Keratinocyte (primary cell): ENCODE measurements around the gene LGR6. TPM values are rescaled to one million over a fixed set of nuclear protein-coding genes. Genes with fewer than 3 reads are reported as not detected.

Source experiments
- DNase-seq: peaks from one replicate; pipeline ENCODE4 v3.0.0-alpha.2; 2011; ENCODE audit warnings: low read depth, missing footprints, low spot score
- FAIRE-seq: peaks from 2 replicates; lab custom pipeline; 2011; peaks lifted over from hg19 to GRCh38; lab: Jason Lieb, UNC
- H2AFZ ChIP-seq: 2 replicates; pipeline ENCODE4 v1.6.0; 2012; ENCODE audit warnings: low read length, control low read depth, inconsistent platforms; ENCODE audit not compliant: control insufficient read depth
- H3K27ac ChIP-seq: 2 replicates; pipeline ENCODE4 v1.5.1; 2011; ENCODE audit warnings: low read length; ENCODE audit not compliant: control insufficient read depth, insufficient read depth
- H3K27me3 ChIP-seq: 3 replicates; pipeline ENCODE4 v1.6.0; 2011; ENCODE audit warnings: low read length; ENCODE audit not compliant: control insufficient read depth, insufficient read depth; ENCODE audit errors: extremely low read depth
- H3K36me3 ChIP-seq, 2 experiments: 2 replicates in 1 of 2; 3 replicates in 1 of 2; pipeline ENCODE4 v1.5.1; 2011; ENCODE audit warnings: low read length in 2 of 2, mild to moderate bottlenecking in 1 of 2; ENCODE audit not compliant: control insufficient read depth in 2 of 2, insufficient read depth in 2 of 2; ENCODE audit errors: extremely low read depth in 1 of 2
- H3K4me1 ChIP-seq: 3 replicates; pipeline ENCODE4 v1.5.1; 2011; ENCODE audit warnings: low read length; ENCODE audit not compliant: control insufficient read depth, insufficient read depth; ENCODE audit errors: extremely low read depth
- H3K4me2 ChIP-seq: 3 replicates; pipeline ENCODE4 v1.6.0; 2011; ENCODE audit warnings: low read depth, low read length; ENCODE audit not compliant: control insufficient read depth, insufficient read depth; ENCODE audit errors: extremely low read depth
- H3K4me3 ChIP-seq, 3 experiments: fragments of 200-600 bp in 1 of 3; sonication (generic) in 1 of 3; 2 replicates in 2 of 3; 3 replicates in 1 of 3; pipeline ENCODE4 v1.5.1; 2011 to 2016; ENCODE audit warnings: low read length in 3 of 3, mild to moderate bottlenecking in 3 of 3, control low read depth in 2 of 3, inconsistent platforms in 1 of 3, low read depth in 1 of 3, mixed read lengths in 1 of 3, mixed run types in 1 of 3, moderate library complexity in 1 of 3; ENCODE audit not compliant: control insufficient read depth in 2 of 3, insufficient read depth in 2 of 3; ENCODE audit errors: extremely low read depth in 1 of 3
- H3K79me2 ChIP-seq: 2 replicates; pipeline ENCODE4 v1.6.0; 2012; ENCODE audit warnings: low read length; ENCODE audit not compliant: control insufficient read depth, insufficient read depth
- H3K9ac ChIP-seq: 3 replicates; pipeline ENCODE4 v1.6.0; 2011; ENCODE audit warnings: low read length; ENCODE audit not compliant: control insufficient read depth, insufficient read depth; ENCODE audit errors: extremely low read depth
- H3K9me1 ChIP-seq: 3 replicates; pipeline ENCODE4 v1.6.0; 2011; ENCODE audit warnings: low read length; ENCODE audit not compliant: control insufficient read depth, insufficient read depth; ENCODE audit errors: extremely low read depth
- H3K9me3 ChIP-seq: 2 replicates; pipeline ENCODE4 v1.5.1; 2012; ENCODE audit warnings: low read depth, low read length; ENCODE audit not compliant: control insufficient read depth
- H4K20me1 ChIP-seq: 3 replicates; pipeline ENCODE4 v1.6.0; 2011; ENCODE audit warnings: low read length; ENCODE audit not compliant: control insufficient read depth, insufficient read depth; ENCODE audit errors: extremely low read depth
- CTCF ChIP-seq, 3 experiments: IDR thresholded peaks in 1 of 3; conservative IDR thresholded peaks in 1 of 3; optimal IDR thresholded peaks in 1 of 3; 2 replicates in 2 of 3; 3 replicates in 1 of 3; pipeline versions ENCODE3 to v1.5.1; 2011; ENCODE audit warnings: low read length in 3 of 3, mild to moderate bottlenecking in 3 of 3, moderate library complexity in 2 of 3, control low read depth in 1 of 3, inconsistent platforms in 1 of 3; ENCODE audit not compliant: insufficient read depth in 2 of 3; ENCODE audit errors: extremely low read depth in 1 of 3
- EZH2 ChIP-seq: IDR thresholded peaks from one replicate; pipeline ENCODE4 v1.6.1; 2012; ENCODE audit warnings: inconsistent platforms, mild to moderate bottlenecking, low read length, moderate library complexity
- dilution Hi-C: fragments of 300-500 bp; cut with MboI; formaldehyde crosslinking; loops from one replicate; pipeline ENCODE4 v1.7.0; 2020; ENCODE audit warnings: low sequenced_read_pairs; ENCODE audit not compliant: extremely low pct_ligation_motif_present
- polyA plus RNA-seq, 5 experiments: library from polyadenylated mRNA; depleted of rRNA in 3 of 5; stranded (reverse) in 3 of 5; stranded (forward) in 1 of 5; unstranded in 1 of 5; fragments of >200 nt; gene quantifications; 1 replicate in 1 of 5; 2 replicates in 3 of 5; 3 replicates in 1 of 5; pipeline versions ENCODE4 v1.2.1 to v1.2.3, GENCODE V29; 2011 to 2012; ENCODE audit warnings: missing spikeins in 2 of 5, low read depth in 1 of 5, low replicate concordance in 1 of 5

Gene LGR6
- polyA plus RNA-seq, 1 donor (not counting 4 experiments of a cell fraction or from before 2014, with no cell fraction given), result 0.42 TPM

GRCh38 chr1:202310071-202310725, 116.6 kb downstream of the LGR6 start:
- H3K79me2 ChIP-seq, result no peaks in the 10 kb centered on the region
- H3K4me3 ChIP-seq, result no peak overlapping the region
- H3K4me1 ChIP-seq, result peaks cover 7% of the 10 kb centered on the region
- no peaks in the 10 kb centered on the region for H3K36me3 ChIP-seq
- no peak overlapping the region for H3K27ac ChIP-seq
- H3K9ac ChIP-seq, result no peak overlapping the region
- dilution Hi-C loops, result no loop called here
- no peaks in the 10 kb centered on the region for H3K9me1 ChIP-seq
- no peak overlapping the region for H2AFZ ChIP-seq
- no peak for DNase-seq
- TF ChIP-seq CTCF (optimal IDR thresholded peaks at IDR 0.05 in 1 of 3, IDR thresholded peaks at IDR 0.05 in 1 of 3, conservative IDR thresholded peaks at IDR 0.05 in 1 of 3; ENCODE audit: extremely low read depth in 1 of 3, insufficient read depth in 2 of 3, low read length in 3 of 3) (no peak), EZH2 (no peak)
- H4K20me1 ChIP-seq, result no peaks in the 10 kb centered on the region
- no peaks in the 10 kb centered on the region for H3K27me3 ChIP-seq
- FAIRE-seq, result no peak
- H3K9me3 ChIP-seq, result no peaks in the 10 kb centered on the region
- no peak overlapping the region for H3K4me2 ChIP-seq

- Histone ChIP-seq H3K4me1 (peaks cover 7% of the 10 kb centered on the region), H2AFZ (no peak overlapping the region), H4K20me1 (no peaks in the 10 kb centered on the region), H3K27ac (no peak overlapping the region), H3K9me1 (no peaks in the 10 kb centered on the region), H3K4me2 (no peak overlapping the region), H3K79me2 (no peaks in the 10 kb centered on the region), H3K9me3 (no peaks in the 10 kb centered on the region), H3K9ac (no peak overlapping the region), H3K27me3 (no peaks in the 10 kb centered on the region), H3K4me3 (no peak overlapping the region), H3K36me3 (no peaks in the 10 kb centered on the region)
- dilution Hi-C loops, result no loop called here
- DNase-seq (no peak), FAIRE-seq (no peak)
- no peak for TF ChIP-seq EZH2
- no peak for TF ChIP-seq CTCF (optimal IDR thresholded peaks at IDR 0.05 in 1 of 3, IDR thresholded peaks at IDR 0.05 in 1 of 3, conservative IDR thresholded peaks at IDR 0.05 in 1 of 3; ENCODE audit: extremely low read depth in 1 of 3, insufficient read depth in 2 of 3, low read length in 3 of 3)
These were observed 117.1 kb downstream of the LGR6 start for GRCh38 chr1:202310746-202311145.
